ENCODE measurements around the gene SLX4IP.

The SLX4IP gene

DNA sequence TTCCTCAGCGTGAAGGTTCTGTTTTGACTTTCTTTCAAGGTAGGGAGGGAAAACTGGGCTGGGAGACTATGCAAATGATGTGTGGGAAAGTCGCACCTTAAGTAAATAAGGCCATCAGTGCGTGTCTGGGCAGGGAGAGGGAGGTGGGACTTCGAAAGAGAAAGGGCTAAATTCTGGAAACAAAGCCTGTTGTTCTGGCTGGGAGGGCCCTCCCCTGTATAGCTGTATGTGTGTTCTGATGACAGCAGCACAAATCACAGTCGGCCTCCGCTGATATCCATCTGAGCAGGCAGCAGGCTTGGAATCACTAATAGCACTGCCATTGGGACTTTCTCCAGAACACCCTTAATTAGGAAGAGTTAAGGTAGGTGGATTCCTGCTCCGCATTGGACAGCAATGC is 219.5 kb downstream of the SLX4IP start:
- no peak for DNase-seq

DNA sequence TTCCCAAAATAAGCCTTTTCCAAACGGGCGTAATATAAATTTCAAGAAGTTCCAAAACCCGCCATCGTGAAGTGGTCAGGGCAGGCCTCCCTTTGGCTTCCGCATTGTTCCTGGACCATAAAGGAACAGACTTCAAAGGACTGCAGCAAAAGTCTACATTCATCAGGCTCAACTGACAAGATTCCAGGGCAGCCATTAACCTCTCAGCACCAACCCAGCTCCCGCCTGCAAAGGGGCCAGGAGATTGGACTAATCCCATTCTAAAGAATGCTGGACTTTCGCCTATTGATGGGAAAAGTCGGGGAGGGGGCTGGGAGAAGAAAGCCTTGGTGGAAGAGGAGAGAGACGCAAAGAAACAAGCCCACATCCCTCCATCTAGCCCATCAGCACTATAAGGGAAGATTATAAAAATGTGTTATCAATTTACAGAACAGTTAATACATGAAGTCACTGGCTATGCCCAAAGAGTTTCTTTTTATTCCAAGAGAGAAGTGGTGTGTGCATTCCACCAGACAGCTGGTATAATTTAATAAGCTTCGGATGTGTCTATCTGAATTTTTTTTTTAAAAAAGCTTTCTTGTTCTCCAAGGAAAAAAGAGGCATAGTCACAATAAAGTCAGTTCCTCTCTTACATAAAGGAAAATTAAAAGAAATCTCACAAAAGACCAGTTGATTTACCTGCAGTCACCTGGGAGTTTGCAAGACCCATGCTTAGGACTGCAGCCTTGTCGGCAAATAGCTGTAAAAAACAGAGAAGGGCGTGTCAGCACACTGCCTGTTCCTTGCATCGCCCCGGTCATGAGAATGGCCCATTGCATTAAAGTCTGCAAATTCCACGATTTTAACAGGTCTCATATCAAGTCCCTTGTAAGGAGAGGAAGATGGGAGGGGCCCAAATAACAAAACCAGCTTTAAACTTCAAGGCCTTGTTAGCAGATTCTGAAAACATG is 220.9 kb downstream of the SLX4IP start:
- no peak for DNase-seq

GRCh38 chr20:10657453-10657852 is 222.3 kb downstream of the SLX4IP start:
- no peak for DNase-seq

GRCh38 chr20:10658051-10658823 is 223.1 kb downstream of the SLX4IP start:
- DNase-seq = no peak

GRCh38 chr20:10658876-10659632 is 223.9 kb downstream of the SLX4IP start:
- DNase-seq = no peak

- DNase-seq = no peak
These were observed 224.8 kb downstream of the SLX4IP start for GRCh38 chr20:10659651-10660601.

DNA sequence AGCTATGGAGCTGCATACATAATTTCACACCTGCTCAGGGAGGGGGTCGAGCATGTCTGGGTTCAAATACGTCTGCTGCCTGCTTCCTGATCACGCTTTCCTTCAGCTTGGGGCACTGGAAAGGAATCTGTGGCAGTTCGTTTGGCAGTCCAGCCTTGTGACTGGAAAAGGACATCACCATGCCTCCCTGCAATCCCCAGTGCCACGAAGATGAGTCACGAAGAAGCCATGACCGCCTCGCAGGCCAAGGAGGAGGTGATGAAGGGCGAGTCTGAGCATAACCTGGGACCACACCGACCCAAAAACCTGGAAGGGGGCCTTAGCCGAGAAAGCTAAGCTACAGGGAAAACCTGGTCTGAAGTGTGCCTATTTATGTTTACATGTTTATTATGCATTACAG is 225.6 kb downstream of the SLX4IP start:
- no peak for DNase-seq

DNA sequence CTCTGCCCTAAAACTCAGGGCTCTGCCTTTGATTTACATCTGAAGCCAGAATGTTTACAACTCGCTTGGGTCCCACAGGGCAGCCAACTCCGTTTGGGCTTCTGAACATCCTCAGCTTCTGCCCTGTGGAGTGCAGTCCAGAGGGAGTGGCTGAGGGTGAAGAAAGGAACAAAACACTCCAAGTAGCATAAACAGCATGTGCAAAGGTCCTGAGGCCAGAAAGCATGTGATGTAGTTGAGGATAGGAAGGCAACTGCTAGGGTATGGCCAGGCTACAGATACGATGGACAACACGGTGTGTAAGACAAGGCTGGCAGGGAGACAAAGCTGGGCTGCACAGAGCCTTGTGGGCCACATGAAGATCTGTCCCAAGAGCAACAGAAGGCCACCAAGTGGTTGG is 226.2 kb downstream of the SLX4IP start:
- no peak for DNase-seq

DNA sequence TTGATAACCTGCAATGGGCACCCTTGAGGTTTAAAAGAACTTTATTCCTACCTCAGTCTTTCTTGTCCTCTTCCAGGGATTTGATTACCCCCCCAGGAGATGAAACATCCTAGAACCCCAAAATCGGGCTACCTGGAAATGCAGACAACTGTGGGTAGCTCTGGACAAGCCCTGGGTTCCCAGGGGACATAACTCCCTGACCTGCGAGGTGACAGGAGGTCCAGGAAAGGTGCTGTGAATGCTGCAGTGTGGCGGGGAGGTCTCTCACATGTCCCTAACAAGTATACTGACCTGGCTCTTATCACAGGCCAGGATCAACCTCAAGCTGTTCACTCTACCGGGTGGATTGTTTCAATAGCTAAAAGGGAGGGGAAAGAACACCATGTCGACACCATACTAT is 227.0 kb downstream of the SLX4IP start:
- no peak for DNase-seq

- no peak for DNase-seq
These were observed 227.8 kb downstream of the SLX4IP start for GRCh38 chr20:10662661-10663458.

GRCh38 chr20:10663756-10664155 is 228.7 kb downstream of the SLX4IP start:
- DNase-seq = no peak

DNA sequence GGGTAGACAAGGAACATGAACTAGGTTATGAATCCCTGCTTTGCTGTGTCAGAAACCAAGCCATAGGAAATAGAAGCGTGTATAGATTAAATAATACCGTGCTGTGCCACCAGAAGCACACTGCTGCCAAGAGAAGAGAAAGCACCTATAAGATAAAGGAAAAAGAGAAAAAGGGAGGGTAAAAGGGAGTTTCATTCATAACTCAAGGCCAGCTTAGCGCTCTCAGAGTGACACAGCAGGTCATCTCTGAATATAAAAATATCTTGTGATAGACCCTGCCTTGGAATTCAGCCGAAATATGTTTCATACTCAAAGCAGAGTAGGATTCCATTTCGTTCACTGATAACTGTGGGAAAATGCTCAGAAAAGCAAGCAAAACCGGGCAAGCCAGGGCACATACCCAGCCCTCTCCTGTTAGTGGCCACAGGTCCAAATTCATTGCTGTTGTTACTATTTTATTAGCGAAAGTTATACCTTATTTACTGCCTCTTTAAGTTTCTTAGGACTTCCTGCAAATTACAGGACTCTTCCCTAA is 230.0 kb downstream of the SLX4IP start:
- DNase-seq = no peak

DNA sequence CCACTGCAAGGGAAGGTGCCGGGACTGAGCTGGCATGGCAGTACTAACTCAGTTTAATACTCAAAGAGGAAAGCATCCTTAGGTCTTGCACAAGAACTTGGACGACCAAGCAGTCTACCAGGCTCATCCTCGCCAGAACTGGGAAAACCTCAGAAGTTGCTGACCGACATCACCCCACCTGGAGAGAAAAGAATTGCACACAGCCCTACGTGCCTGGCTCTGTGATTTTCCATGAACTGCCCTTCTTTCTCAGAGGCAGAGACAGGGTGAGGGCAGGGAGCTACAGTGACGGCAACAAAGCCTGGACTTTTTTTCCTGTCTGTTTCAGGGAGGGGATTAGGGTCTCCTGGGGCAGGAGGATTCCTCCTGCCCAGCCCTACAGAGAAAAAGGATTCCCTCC is 230.7 kb downstream of the SLX4IP start:
- no peak for DNase-seq

DNA sequence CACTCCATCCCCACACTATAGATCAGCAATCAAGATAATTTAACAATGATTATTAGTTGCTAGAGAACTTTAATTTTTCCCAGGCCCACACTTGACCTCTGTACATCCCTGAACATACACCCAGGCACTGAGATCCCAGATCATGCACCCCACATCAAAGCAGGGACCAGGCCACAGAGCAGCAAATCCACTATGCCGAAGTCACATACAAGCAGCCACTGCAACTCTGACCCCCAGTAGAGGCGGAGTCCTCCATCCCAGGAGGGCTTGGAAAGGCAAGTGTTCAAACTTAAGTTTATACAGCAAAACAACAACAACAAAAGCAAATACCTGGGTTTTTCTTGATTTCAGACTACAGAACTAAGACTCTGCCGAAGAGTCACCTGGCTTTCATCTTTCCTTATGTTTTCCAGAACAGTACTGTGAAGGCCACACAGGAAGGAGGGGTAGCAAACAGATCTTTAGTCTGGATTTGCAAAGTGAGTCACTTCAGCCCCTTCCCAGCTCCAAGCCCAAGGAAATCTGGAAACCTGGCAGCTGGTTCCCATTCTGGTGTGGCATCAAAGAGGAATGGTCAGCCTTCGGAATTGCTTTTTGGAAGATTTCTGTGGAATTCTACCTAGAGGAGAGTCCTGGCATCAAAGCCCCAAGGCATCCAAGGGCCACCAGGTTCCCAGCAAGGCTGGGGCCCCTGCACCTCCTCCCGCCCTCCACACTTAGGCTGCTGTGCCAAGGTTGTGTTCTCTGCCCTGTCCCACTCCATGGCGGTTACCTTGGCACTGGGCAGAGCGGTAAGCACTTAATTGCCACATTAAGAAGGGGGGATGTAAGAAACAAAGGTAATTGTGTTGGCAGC is 231.3 kb downstream of the SLX4IP start:
- DNase-seq = no peak

- no peak for DNase-seq
These were observed 231.9 kb downstream of the SLX4IP start for GRCh38 chr20:10667077-10667401.

DNA sequence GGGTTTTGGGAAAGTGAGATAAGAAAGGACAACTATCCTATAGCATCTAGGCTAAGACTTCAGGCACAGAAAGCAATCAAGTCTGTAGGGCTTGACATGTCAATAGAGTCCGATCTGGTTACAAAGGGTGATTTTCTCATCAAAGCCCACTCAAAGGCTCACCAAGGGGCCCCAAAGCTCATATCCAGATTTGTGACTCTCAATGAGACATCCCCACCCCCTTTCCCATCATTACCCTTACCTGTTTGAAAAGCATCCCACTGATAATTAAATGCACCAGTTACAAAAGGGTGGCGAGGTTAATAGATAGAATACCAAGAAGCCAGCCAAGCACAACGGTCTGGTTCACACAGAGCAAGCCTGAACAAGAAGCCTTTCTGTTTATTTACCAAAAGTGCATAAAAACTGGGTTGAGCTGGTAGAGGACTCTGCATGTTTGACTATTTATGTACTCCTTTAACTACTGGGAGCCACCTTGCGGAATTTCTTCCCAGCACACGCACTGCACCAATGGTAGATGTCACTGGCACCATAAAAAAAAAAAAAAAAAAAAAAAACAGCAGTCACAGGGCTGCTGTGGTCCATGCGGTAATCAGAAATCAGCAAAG is 232.6 kb downstream of the SLX4IP start:
- DNase-seq = no peak

DNA sequence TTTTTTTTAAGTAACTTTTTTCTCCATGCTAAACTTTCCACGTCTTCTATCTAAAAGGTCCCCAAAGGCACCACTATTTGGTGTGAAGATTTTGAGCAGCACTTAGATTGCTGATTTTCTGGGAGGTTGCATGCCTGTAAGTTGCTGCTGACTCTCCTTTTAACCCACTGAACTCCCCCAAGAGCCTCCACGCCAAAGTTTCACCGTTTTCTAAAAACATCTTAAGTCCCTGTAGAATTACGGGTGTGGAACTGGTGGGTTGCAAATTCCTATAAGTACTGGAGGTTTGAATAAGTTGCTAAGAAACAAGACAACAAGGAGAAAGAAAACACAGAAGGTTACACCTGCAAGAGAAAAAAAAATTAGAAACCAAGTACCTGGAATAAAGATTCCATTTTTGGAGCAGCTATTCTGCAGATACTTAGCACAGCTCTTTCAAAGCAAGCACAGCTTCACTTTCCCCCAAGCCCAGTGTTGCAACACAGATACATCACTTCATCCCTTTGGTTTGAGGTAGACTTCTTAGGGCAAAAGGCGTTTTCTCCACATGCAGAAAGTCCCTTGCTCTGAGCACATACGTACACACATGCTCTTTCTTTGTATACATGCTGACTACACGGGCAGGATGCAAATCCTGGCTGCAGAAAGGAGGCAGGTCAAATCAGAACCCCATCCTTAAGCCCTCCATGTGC is 233.7 kb downstream of the SLX4IP start:
- DNase-seq = no peak

- no peak for DNase-seq
These were observed 234.8 kb downstream of the SLX4IP start for GRCh38 chr20:10669843-10670446.

All from NCI-H1694 (cell line).